PC-9 (cell line): ENCODE measurements around the gene CHST2. TPM values are rescaled to one million over a fixed set of nuclear protein-coding genes. Genes with fewer than 3 reads are reported as not detected.

Experiments
- BruUV-seq: library from RNA; stranded (reverse); fragments of 400-500 nt; replicated peaks from 2 replicates; lab custom pipeline; 2021; lab: Mats Ljungman, UMichigan
- CTCF ChIA-PET: fragments of 300-600 bp; sonication (Branson Sonifier 250); formaldehyde crosslinking; loops from one replicate; lab custom pipeline; 2022; ENCODE audit warnings: antibody characterized with exemption; lab: Charles Lee
- POLR2A ChIA-PET: fragments of 300-600 bp; sonication (Branson Sonifier 250); formaldehyde crosslinking; loops from one replicate; lab custom pipeline; 2022; ENCODE audit warnings: antibody characterized with exemption; ENCODE audit not compliant: unreplicated experiment; lab: Charles Lee
- DNase-seq, 2 experiments: peaks; one replicate each; pipeline versions ENCODE4 v3.0.0 to v3.0.0-alpha.2; 2015 to 2022; ENCODE audit warnings: mixed read lengths in 1 of 2
- H2AFZ ChIP-seq: fragments of 200-600 bp; sonication (generic); 2 replicates; pipeline ENCODE4 v1.8.1; 2017; ENCODE audit warnings: antibody characterized with exemption
- H3F3A ChIP-seq: fragments of 200-600 bp; sonication (generic); 2 replicates; pipeline ENCODE4 v1.8.1; 2017; ENCODE audit warnings: antibody characterized with exemption, mild to moderate bottlenecking, low read depth; ENCODE audit not compliant: insufficient read depth
- H3K27ac ChIP-seq: fragments of 200-600 bp; sonication (generic); 2 replicates; pipeline ENCODE4 v1.6.1; 2016; ENCODE audit warnings: mixed run types
- H3K27me3 ChIP-seq: fragments of 200-600 bp; sonication (generic); 2 replicates; pipeline ENCODE4 v1.6.1; 2016; ENCODE audit warnings: low read depth, mixed run types; ENCODE audit not compliant: insufficient read depth
- H3K36me3 ChIP-seq: fragments of 200-600 bp; sonication (generic); 2 replicates; pipeline ENCODE4 v1.6.1; 2016; ENCODE audit warnings: low read depth, mixed run types
- H3K4me1 ChIP-seq: fragments of 200-600 bp; sonication (generic); replicated peaks from 2 replicates; pipeline ENCODE4 v1.6.1; 2016; ENCODE audit warnings: mixed run types; ENCODE audit not compliant: insufficient read depth
- H3K4me2 ChIP-seq: fragments of 200-600 bp; sonication (generic); 2 replicates; pipeline ENCODE4 v1.6.1; 2017; ENCODE audit warnings: mixed run types
- H3K4me3 ChIP-seq: fragments of 200-600 bp; sonication (generic); 2 replicates; pipeline ENCODE4 v1.6.1; 2016; ENCODE audit warnings: mixed run types
- H3K79me2 ChIP-seq: fragments of 200-600 bp; sonication (generic); 2 replicates; pipeline ENCODE4 v1.6.1; 2017; ENCODE audit warnings: low read depth, mixed run types
- H3K9me2 ChIP-seq: fragments of 200-600 bp; sonication (generic); 2 replicates; pipeline ENCODE4 v1.8.1; 2017; ENCODE audit warnings: mild to moderate bottlenecking; ENCODE audit not compliant: insufficient read depth
- H3K9me3 ChIP-seq: fragments of 200-600 bp; sonication (generic); 2 replicates; pipeline ENCODE4 v1.8.1; 2016; ENCODE audit warnings: low read depth; ENCODE audit not compliant: insufficient read depth
- H4K20me1 ChIP-seq: fragments of 200-600 bp; sonication (generic); 2 replicates; pipeline ENCODE4 v1.8.1; 2017; ENCODE audit not compliant: insufficient read depth
- EZH2 ChIP-seq: fragments of 200-600 bp; sonication (generic); IDR thresholded peaks from 2 replicates; pipeline ENCODE4 v1.8.0; 2017; ENCODE audit warnings: antibody characterized with exemption, low read depth
- intact Hi-C: fragments of 100-400 bp; cut with micrococcal nuclease; formaldehyde crosslinking; loops from one replicate; pipeline ENCODE4 v1.10.0; 2022; ENCODE audit not compliant: unreplicated experiment
- total RNA-seq: library from RNA; stranded (reverse); gene quantifications from 2 replicates; pipeline ENCODE4 v1.2.3, GENCODE V29; 2021
- TF ChIP-seq, protein P1 (sequence below): fragments of 200-600 bp; sonication (generic); conservative IDR thresholded peaks from 2 replicates; pipeline ENCODE4 v1.6.1; 2017; ENCODE audit warnings: mixed run types, antibody characterized with exemption, mild to moderate bottlenecking, moderate library complexity

Gene CHST2
- total RNA-seq, 1 experiment from 2014 or later = 0.15 TPM

DNA sequence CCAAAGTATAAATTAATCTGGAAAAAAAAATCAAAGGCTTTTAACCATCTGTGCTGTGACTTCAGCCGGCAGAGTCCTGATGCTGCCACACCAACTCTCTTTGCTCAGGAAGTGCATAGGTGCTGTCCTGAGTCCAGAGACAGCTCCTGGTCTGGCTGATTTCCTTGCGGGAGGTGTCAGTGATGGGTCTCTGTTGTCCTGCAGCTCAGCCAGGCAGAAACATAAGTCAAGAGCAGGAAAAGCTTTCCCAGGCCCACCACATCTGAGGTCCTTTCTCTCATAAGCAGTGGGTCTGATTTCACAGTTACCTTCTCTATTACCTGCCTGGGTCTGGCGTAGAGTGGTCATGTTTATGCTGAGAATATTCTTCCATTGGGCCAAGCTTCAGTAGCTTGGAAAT is 19.4 kb downstream of the CHST2 start:
- Histone ChIP-seq H3K36me3 (no peaks in the 10 kb centered on the region), H3K9me2 (no peaks in the 10 kb centered on the region), H3K9me3 (no peaks in the 10 kb centered on the region), H3K4me3 (no peak overlapping the region), H3K27me3 (no peaks in the 10 kb centered on the region), H3K27ac (no peak overlapping the region), H3K4me1 (0 out of 2 replicates have a peak, but pooled peaks cover 7% of the 10 kb centered on the region), H4K20me1 (no peaks in the 10 kb centered on the region), H2AFZ (no peak overlapping the region), H3F3A (no peaks in the 10 kb centered on the region), H3K4me2 (no peak overlapping the region), H3K79me2 (no peaks in the 10 kb centered on the region)
- TF ChIP-seq EZH2 = no peak
- TF ChIP-seq, protein P1, sequence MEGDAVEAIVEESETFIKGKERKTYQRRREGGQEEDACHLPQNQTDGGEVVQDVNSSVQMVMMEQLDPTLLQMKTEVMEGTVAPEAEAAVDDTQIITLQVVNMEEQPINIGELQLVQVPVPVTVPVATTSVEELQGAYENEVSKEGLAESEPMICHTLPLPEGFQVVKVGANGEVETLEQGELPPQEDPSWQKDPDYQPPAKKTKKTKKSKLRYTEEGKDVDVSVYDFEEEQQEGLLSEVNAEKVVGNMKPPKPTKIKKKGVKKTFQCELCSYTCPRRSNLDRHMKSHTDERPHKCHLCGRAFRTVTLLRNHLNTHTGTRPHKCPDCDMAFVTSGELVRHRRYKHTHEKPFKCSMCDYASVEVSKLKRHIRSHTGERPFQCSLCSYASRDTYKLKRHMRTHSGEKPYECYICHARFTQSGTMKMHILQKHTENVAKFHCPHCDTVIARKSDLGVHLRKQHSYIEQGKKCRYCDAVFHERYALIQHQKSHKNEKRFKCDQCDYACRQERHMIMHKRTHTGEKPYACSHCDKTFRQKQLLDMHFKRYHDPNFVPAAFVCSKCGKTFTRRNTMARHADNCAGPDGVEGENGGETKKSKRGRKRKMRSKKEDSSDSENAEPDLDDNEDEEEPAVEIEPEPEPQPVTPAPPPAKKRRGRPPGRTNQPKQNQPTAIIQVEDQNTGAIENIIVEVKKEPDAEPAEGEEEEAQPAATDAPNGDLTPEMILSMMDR = no peak
- no peak for DNase-seq
- no TSS peak for BruUV-seq
- intact Hi-C loops = no loop called here
- ChIA-PET CTCF (no interaction called here), POLR2A (no interaction called here)

DNA sequence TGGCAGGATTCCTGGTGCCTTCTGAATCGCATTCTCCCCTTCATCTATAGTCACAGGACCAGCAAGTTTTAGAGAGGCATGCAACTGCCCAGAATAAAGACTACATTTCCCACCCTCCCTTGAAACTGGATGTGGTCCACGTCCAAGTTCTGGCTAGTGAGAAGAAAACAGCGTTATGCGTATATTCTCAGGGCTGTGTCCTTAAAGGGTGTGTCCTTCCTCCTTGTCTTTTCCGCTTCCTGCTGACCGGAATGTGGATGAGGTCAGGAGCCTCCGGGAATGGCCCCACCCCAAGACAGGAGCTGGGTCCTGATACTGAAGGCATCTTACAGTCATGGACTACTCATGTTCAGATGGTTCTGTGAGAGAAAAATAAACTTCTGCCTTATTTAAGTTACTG is 20.2 kb downstream of the CHST2 start:
- no peak overlapping the region for H3K4me2 ChIP-seq
- no peaks in the 10 kb centered on the region for H3K36me3 ChIP-seq
- TF ChIP-seq, protein P1 = no peak
- TF ChIP-seq EZH2 = no peak
- CTCF ChIA-PET = no interaction called here
- H3K4me1 ChIP-seq = 0 out of 2 replicates have a peak, but pooled peaks cover 4% of the 10 kb centered on the region
- intact Hi-C loops = no loop called here
- no peaks in the 10 kb centered on the region for H3K79me2 ChIP-seq
- H3K27me3 ChIP-seq = no peaks in the 10 kb centered on the region
- no TSS peak for BruUV-seq
- no peak overlapping the region for H2AFZ ChIP-seq
- no peak for DNase-seq
- H3K4me3 ChIP-seq = no peak overlapping the region
- POLR2A ChIA-PET = no interaction called here
- H3K27ac ChIP-seq = no peak overlapping the region
- no peaks in the 10 kb centered on the region for H3K9me2 ChIP-seq
- H3K9me3 ChIP-seq = no peaks in the 10 kb centered on the region
- no peaks in the 10 kb centered on the region for H3F3A ChIP-seq
- H4K20me1 ChIP-seq = no peaks in the 10 kb centered on the region

DNA sequence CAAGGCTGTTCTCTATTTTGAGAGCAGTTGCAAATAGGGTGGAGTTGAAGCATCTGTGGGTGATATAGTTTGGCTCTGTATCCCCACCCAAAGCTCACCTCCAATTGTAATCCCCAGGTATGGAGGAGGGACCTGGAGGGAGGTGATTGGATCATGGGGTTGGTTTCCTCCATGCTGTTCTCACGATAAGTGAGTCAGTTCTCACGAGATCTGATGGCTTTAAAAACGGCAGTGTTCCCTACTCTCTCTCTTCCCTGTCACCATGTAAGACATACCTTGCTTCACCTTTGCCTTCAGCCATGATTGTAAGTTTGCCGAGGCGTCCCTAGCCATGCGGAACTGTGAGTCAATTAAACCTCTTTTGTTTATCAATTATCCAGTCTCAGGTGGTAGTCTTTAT is 21.0 kb downstream of the CHST2 start:
- Histone ChIP-seq H3K27ac (no peak overlapping the region), H2AFZ (no peak overlapping the region), H3K9me2 (no peaks in the 10 kb centered on the region), H4K20me1 (no peaks in the 10 kb centered on the region), H3K27me3 (no peaks in the 10 kb centered on the region), H3F3A (no peaks in the 10 kb centered on the region), H3K36me3 (no peaks in the 10 kb centered on the region), H3K4me2 (no peak overlapping the region), H3K4me3 (no peak overlapping the region), H3K79me2 (no peaks in the 10 kb centered on the region), H3K9me3 (no peaks in the 10 kb centered on the region), H3K4me1 (no peaks in the 10 kb centered on the region)
- CTCF ChIA-PET = no interaction called here
- POLR2A ChIA-PET = no interaction called here
- TF ChIP-seq, protein P1 = no peak
- TF ChIP-seq EZH2 = no peak
- BruUV-seq = no TSS peak
- intact Hi-C loops = no loop called here
- no peak for DNase-seq
